Stimulated activated naive CD8-positive, alpha-beta T cell treated with anti-CD3 and anti-CD28 coated beads, Interleukin-15, Interleukin-2, amounts not matched to agents 100 U/mL and 50 U/mL, for 24 hours (primary cell): ENCODE data around the gene SYAP1.
A peak's percentile ranks its signal among the peaks of the same experiment; 100 is the strongest.
"Not testable (repeated sequence)": the region's sequence is repeated elsewhere in the genome, so short reads cannot be mapped to it uniquely, and the experiment has no call there.

Source experiments
- ATAC-seq: fragments of 150-1000 bp; cut with Tn5 transposase; one replicate; pipeline ENCODE4 v1.10.0; 2021
- DNase-seq: peaks from one replicate; pipeline ENCODE4 v3.0.0; 2021

The SYAP1 gene

DNA sequence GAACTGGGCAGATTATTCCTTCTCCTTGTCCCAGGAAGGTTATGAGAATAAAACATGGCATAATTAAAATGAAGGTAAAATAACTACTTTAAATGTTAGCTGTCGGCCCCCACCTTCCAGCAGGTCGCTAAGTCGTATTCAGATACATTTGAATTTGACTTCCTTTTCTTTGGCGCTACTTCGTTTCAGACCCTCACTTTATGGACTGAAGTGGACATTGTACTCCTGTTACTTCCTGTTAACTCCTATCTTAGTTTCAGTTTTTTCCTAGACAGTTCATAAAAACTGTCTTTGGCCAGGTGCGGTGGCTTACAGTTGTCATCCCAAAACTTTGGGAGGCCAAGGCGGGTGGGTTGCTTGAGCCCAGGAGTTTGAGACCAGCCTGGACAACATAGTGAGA is 5.7 kb downstream of the SYAP1 start:
- no peak for ATAC-seq

DNA sequence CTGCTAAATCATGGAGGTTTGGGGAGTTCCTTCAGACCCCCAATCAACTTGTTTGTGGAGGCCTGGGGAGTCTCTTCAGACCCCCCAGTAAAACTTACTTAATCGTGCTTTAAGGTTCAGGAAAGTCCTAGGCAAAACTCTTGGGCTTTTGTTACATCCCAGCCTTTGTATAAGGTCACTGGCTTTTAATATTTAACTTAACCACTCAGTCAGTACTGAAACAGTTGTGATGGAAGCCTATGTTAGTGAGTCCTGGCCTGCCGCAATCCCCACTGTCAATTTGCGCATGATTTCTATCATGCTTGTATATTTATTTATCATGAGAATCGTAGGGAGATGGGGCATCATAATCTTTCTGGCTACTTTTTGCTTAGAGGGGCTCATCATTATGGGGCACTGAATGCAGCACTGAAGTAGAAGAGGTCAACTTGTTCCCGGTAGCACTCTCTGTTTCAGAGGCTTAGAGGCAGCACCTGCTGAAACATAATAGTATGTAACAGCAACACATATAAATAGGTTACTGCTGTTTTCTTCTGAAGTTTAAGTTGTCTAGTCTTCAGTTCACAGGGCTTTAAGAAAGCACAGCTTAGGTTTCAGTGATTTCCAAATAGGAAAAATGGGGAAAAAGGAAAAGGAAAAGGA is 7.1 kb downstream of the SYAP1 start:
- not testable (repeated sequence) for ATAC-seq, DNase-seq

More for the DNA sequence above, 5.7 kb downstream of the SYAP1 start:
- DNase-seq: no peak

DNA sequence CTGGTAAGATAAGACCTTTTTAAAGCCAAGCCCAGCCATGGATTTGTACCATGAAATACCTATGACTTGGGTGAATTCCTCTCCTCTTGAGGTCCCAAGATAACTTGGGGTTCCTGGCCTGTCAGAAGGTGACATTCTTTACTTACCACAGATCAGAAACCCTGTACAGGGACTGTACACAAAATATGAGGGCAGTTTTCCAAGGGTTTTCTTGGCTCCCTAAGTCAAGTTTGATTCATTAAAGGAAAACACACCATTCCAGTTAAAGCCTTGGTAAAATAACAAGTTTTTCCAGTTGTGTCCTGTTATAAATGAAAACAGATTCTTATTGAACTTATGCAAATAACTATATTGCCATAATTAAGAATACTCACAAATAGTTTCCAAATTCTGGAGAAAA is 8.2 kb downstream of the SYAP1 start:
- DNase-seq: no peak

DNA sequence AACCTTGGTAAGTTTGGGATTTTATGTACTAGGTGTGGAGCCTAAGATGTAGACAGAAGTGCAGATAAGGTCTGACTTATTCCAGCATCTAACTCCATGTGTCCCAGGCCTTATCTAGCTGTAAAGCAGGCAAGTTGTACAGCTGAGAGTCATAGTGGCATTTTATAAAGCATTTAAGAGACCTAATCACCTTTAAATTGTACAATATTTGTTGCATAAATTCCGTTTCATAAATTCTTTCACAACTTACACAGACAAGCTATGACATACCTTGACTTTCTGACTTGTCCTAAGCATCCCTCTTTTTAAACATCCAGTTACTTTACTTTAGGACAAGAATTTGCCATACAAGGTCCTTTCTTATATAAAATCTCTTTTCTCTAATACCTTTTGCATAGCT is 11.0 kb downstream of the SYAP1 start:
- ATAC-seq (no peak), DNase-seq (no peak)

More for the DNA sequence above, 8.2 kb downstream of the SYAP1 start:
- no peak for ATAC-seq

DNA sequence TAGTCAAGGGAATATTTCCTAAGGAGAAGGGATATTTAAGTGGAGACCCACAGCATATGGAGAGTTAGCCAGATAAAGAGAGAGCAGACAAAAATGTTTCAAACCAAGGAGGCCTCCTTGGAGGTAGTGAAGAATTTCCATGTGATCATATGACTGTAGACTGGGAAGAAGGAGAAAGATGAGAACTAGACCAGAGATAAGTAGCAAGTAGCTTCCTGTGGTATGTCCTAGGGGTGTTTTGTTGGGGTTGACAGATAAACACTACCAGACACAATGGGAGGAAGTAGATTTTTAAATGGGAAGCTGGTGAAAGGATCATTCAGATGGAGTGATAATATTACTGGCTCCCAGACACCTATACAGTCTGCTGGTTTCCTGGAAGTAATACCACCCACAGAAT is 13.6 kb downstream of the SYAP1 start:
- ATAC-seq (no peak), DNase-seq (no peak)

DNA sequence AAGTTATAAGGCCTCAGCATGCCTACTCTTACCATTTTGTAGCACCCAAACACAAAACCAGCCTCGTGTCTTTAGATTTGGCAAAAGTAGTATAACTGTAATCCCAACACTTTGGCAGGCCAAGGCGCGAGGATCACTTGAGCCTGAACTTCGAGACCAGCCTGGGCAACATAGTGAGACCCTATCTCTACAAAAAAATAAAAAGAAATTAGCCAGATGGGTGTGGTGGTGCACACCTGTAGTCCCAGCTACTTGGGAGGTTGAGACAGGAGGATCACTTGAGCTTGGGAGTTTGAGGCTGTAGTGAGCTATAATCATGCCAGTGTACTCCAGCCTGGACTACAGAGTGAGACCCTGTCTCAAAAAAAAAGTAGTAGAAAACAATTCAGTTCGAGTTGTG is 17.6 kb downstream of the SYAP1 start:
- no peak for ATAC-seq
- DNase-seq: no peak

DNA sequence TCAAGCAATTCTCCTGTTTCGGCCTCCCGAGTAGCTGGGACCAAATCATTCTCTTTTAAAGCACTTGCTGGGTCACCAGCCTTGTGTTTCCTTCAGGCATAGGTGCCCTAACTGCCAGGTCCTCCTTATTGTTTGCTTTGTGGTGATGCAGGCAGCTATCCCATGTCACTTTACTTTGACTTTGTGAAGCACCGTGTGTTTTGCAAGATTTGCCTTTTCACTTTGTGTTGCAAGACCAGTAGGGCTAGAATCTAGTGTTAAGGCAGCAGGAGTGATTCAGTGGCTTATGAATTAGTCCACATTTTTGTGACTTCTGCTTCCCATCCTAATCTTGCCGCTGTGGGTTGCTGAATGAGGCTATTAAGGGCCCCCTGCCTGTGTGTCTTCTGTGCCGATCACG is 20.2 kb downstream of the SYAP1 start:
- DNase-seq (no peak), ATAC-seq (no peak)

DNA sequence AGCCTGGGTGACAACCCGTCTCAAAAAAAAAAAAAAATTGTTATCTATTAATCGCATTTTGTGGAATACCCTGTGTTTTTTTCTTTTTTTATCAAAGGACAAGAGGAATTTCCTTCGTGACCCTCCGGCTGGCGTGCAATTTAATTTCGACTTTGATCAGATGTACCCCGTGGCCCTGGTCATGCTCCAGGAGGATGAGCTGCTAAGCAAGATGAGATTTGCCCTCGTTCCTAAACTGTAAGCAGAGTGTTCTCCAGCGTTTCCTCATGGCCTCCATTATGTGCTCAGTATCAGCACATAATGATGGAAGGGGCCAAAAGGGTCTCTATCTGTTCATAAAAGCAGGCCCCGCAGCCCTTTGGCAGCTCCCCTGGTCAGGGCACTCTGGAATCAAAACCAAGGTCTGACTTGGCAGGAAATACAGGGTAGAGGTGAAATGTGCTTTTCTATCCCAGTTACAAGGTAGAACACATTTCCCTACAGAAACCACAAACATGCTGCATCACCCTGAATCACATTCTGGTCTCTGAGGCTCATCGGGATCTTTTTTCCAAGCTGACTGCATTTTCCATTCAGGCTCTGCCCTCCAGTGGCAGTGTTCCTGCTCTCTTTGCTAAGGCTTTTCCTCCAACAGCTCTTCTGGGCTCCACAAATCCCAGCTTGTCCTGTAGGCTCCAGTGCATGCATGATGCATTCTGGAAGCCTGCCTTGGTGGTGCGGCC is 24.4 kb downstream of the SYAP1 start:
- no peak for ATAC-seq
- DNase-seq: no peak

DNA sequence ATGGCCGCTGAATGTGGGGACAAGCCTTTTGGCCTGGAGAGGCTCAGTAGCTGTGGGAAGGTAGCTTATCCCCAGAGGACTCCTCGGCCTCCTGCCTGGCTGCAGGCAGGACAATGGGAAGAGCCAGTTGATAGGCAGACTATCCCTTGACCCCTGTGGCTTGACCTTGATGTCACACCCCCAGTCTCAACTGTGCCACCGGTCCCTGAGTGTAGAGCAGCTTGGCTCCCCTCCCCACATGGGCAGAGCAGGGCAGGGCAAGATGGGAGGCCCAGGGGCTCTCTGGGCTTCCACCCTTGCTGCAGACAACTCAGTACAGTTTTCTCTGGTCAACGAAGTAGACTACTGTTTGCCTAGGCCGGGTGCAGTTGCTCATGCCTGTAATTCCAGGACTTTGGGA is 25.7 kb downstream of the SYAP1 start:
- DNase-seq (no peak), ATAC-seq (no peak)

DNA sequence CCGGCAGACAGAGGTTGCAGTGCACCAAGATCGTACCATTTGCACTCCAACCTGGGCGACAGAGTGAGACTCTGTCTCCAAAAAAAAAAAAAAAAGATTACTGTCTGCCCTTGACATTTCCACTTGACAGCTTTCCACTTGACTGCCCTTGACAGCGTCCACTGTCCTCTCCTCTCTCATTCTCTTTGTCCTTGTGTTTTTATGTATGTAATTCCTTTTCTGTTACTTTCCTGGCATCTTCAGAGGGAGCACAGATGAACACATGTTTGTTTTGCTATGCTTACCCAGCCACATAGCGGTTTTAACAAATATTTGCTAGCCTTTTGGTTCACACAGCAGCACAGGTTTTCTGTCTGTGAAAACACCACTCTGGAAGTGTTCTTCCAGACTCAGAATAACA is 26.2 kb downstream of the SYAP1 start:
- DNase-seq (no peak), ATAC-seq (no peak)

DNA sequence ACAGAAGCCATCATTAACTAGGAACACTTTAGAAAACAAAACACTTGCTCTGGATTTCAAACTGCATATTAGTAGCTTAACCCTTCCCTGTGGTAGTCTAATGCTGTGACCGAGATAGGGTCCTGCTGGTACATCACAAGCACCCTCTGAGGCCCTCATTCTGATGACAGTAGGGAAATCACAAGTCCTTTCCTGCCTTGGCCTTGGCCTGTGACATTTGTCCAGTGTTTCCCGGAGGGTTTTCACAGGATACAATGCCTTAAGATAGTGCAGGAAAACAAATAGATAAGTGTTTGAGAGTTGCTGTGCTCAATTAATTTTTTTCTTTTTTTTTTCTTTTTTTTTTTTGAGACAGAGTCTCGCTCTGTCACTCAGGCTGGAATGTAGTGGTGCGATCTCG is 29.0 kb downstream of the SYAP1 start:
- no peak for DNase-seq
- ATAC-seq: no peak

DNA sequence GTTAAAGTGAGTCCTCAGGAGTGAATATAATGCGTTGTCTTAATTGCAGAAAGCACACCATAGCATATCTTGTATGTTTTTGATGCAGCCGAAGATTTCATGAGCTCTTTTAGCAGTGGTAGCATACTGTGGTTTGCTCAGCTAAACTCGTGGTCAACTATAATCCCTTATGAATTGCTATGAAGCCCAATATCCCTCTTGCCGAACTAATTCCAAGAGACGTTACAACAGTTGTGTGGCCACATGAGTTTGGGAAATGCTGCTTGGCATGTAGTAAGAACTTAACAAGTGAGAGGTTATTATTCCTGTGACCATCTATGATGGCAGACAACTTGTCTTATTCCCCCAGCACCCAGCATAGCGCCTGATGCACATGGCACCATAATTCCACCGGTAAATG is 30.7 kb downstream of the SYAP1 start:
- ATAC-seq (no peak), DNase-seq (no peak)

DNA sequence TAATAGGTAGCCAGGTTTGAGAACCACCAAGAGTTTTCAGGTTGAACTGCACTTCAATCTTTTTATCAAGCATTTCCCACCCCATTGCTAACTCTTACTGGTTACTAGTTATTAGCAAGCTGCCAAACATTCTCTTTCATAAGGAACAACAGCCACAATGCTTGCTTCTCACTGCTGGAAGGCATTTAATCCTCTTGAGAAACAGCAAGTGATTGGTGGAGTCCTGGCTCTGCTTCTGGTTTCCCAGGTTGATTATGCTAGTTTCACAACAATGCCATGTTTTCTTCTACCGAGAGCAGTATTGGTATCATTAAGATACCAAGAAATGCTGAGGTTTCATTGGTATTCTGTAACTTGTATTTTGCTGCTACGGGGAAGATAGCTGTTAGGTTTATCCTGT is 34.6 kb downstream of the SYAP1 start:
- ATAC-seq: no peak
- DNase-seq: no peak

DNA sequence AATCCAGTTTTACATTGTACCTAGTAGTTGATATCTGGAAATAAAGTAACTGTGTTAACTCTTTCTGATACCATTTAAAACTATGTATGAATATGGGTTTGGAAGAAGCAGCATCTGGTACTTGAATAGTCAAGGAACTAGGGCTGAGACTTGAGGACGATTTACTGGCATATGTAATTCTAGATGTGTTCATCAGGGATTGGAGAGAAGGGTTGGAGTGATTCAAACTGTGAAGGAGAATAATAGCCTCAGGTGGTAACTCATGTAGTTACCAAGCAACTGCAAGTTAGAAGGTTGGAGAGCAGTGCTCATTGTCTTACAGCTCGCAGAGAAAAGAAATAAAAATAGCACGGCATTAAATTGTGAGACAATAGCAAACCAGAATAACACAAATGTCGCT is 37.3 kb downstream of the SYAP1 start:
- no peak for ATAC-seq
- DNase-seq: no peak

DNA sequence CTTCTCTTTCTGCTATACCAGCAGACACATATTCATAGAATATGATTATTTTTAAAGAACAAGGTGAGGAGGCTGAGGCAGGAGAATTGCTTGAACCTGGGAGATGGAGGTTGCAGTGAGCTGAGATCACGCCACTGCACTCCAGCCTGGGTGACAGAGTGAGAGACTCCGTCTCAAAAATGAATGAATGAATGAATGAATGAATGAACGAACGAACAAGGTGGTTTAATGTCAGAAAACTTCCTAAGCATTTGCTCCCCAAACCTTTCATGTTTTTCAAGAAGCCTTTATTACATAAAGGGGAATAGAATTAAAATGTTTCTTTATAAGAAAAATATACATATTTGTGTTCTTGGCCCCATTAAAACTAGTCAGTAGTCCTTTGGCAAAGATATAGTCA is 42.1 kb downstream of the SYAP1 start:
- not testable (repeated sequence) for ATAC-seq

DNA sequence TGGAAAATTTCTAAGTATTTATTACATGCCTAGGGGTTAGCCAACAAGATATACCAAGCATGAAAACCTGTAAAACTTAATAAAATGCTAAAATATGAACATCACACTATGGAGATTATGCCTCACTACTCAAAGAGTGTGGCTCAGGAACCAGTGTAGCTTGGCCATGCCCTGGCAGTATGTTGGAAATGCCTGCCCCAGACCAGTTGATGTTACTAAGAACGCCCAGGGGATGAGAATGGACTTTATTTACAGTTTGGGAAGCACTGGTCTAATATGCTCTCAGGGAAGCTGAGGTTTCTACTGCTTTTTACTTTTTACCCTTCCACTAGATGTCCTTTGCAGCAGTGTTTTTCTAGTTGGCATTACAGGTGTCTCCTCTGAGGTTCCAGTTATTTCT is 43.2 kb downstream of the SYAP1 start:
- ATAC-seq (no peak), DNase-seq (no peak)

More for the DNA sequence above, 42.1 kb downstream of the SYAP1 start:
- DNase-seq: not testable (repeated sequence)

DNA sequence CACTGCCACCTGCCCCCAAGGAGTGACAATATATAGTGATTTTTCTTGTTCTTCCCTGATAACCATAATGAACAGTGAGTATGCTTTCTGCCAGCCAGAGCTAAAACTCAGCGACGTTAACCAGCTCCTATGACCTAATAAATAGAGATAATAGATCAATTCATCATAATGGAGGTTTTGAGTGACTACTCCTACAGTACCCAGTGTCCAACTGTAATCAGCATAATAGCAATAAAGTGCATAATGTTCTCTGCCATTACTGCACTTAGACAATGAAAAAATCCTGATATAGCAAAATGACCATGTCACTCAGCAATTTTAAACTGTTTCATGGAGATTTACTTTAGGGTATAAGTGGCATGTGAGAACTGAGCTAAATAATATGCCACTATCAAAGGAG is 46.2 kb downstream of the SYAP1 start:
- DNase-seq (no peak), ATAC-seq (no peak)

DNA sequence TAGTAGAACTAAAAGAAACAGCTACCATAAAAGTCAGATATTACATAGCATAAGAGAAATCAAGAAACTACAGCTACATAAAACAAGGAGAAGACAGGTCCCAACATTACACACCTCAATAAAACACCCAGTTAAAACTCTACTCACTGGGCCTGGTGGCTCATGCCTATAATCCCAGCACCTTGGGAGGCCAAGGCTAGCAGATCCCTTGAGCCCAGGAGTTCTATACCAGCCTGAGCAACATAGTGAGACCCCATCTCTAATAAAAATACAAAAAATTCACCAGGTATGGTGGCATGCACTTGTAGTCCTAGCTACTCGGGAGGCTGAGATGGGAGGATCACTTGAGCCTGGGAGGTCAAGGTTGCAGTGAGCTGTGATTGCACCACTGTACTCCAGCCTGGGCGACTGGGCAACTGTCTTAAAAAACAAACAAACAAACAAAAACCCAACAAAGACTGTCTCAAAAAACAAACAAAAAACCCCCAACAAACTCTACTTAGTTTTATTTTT is 51.6 kb downstream of the SYAP1 start:
- ATAC-seq (no peak), DNase-seq (no peak)

DNA sequence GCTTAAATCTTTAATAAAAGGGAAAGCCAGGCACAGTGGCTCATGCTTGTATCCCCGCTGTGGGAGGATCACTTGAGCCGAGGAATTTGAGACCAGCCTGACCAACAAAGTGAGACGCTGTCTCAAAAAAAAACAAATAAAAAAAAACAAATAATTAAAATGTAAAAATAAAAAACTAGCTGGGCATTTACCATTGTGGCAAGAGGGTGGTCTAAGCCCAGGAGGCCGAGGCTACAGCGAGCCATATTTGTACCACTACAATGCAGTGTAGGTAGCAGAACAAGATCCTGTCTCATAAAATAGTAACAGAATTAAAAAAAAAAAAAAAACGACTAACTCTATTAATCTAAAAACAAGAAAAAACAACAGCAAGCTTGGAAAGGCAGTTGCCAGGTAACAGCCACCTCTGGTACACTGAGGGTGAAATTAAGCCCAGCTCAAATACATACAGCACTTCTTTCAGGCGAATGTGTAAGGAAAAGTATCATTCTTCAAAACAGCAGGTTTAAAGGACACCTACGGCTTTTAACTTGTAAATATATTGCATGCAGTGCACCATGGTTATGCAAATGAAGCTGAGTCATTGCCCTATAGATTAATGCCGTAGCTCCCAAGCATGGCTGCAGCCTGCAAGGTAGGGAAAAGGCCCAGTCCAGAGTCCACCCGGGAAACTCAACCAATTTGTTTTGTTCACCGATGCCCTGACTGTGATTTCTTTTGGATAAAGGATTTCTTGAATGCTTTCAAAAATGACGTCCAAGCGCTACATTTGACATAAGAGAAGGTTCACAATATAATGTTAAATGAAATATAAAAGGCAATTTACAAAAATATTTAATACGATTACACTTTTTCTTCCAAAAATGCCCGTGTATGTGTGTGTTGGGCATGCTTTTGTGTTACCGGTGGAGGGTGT is 52.3 kb downstream of the SYAP1 start:
- peak; percentile 55 for ATAC-seq

DNA sequence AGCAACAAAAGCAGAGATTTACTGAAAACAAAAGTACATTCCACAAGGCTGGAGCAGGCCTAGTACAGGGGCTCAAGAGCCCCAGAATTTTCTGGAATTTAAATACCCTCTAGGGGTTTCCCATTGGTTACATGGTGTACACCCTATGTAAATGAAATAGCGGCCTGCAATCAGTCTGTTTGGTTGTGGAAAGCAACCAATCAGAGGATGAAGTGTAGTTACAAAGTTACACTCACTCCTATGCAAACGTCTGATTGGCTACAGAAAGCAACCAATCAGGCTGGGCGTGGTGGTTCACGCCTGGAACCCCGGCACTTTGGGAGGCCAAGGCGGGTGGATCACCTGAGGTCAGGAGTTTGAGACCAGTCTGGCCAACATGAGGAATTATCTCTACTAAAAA is 53.0 kb downstream of the SYAP1 start:
- ATAC-seq (no peak), DNase-seq (no peak)

More for the DNA sequence above, 52.3 kb downstream of the SYAP1 start:
- DNase-seq: no peak

DNA sequence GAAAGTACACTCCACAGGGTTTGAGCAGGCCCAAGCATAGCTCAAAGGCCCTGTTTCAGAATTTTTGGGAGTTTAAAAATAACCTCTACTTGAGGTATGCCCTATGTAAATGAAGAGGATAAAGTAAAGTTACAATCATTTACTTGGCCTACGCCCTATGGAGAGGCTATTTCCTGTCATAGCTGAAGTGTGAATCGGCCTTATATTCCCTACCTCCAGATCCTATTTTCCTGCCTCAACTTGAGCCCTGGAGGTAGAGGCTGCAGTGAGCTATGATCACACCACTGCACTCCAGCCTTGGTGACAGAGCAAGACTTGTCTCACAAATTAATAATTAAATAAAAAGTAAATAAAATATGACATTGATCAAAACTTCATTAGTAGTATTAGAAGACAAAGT is 55.3 kb downstream of the SYAP1 start:
- DNase-seq (no peak), ATAC-seq (no peak)

DNA sequence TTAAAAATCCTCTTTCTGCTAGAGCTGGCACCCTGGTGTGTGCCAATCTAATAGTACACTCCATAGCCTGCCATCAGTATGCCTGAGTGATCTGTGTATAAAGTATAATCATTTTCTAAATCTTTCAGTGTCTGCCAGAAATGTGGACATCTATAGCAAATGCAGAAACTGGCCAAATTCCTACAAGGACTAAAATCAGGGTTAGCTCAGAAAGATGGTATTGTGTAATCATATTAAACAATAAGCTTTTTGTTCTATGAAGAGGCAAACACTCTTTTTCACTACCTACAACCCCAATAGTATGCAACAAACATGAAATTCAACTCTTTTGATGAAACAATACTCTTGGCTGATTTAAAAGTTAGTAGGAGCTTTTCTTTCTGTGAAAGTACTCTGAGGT is 59.1 kb downstream of the SYAP1 start:
- ATAC-seq (no peak), DNase-seq (no peak)

DNA sequence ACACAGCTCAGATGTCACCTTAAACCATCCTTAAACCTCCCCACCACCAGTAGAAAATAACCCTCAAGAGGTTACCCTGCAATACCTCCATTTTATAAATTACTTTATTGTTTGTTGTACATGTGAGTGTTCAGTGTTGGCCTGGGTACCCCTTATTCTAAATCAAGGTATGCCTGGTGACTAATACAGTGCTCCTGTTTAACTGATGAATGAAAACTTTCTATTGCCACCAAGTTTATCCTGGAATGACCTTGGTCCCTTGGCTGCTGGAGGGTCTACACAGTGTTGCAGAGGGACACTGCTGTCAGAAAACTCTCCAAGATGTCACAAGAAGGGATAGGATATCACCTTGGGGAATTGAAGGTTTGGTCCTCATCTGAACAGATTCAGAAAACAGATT is 59.6 kb downstream of the SYAP1 start:
- DNase-seq: no peak
- no peak for ATAC-seq
